GM19099 (cell line): ENCODE results near the gene CYBRD1.
A peak's percentile ranks its signal among the peaks of the same experiment; 100 is the strongest.

Experiments used
- POLR2A ChIP-seq: IDR thresholded peaks from 3 replicates; pipeline ENCODE4 v1.6.1; 2011; ENCODE audit warnings: low read depth; ENCODE audit not compliant: insufficient read length; ENCODE audit errors: extremely low read depth

The CYBRD1 gene

GRCh38 chr2:171509945-171510731, 12.1 kb upstream of the CYBRD1 start:
- TF ChIP-seq POLR2A = no peak

- no peak for TF ChIP-seq POLR2A
These were observed 10.3 kb upstream of the CYBRD1 start for GRCh38 chr2:171512014-171512413.

DNA sequence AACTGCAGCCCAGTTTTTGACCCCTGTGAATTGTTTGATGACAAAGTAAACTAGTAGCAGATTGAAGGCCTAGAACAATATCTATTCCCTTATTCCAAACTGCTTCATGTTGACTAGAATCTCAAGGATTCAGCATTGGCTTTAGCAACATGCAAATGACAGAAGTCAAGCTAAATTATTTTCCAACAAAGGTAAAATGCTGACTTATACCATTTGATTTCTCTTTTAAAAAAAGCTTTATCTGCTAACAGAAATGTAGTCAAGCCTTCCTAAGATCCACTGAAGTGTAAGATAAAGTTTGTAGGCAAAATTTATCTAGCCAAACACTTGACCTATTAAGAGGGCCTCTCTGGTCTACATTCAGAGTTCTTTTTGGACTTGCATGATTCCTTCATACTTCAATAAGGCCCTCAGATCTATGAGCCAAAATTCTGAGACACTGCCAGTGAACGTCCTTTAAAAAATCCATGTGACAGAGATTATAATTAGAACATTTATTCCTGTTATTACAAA, 9.5 kb upstream of the CYBRD1 start:
- TF ChIP-seq POLR2A = no peak

DNA sequence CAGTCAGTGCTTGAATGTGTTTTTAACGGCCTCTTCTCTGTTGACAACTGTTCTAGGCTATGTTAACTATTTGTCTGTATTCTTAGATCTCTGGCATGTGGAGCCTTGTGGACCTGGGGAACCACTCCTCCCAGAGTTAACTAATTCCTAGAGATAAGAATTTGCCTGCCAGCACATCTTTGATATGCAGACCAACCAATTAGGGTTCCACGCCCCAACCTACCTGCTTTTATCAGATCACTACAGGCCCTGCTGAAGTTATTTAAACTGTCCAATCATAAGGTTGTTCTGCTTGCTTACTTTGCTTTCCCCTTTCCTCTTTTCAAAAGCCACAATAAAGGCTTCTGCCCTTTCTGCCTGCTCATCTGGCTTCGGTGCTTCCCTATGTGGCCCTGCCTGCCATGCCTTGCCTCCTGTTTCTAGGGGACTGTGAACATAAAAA, 8.5 kb upstream of the CYBRD1 start:
- TF ChIP-seq POLR2A = no peak

- TF ChIP-seq POLR2A = no peak
These were observed 7.2 kb upstream of the CYBRD1 start for GRCh38 chr2:171514908-171515582.

DNA sequence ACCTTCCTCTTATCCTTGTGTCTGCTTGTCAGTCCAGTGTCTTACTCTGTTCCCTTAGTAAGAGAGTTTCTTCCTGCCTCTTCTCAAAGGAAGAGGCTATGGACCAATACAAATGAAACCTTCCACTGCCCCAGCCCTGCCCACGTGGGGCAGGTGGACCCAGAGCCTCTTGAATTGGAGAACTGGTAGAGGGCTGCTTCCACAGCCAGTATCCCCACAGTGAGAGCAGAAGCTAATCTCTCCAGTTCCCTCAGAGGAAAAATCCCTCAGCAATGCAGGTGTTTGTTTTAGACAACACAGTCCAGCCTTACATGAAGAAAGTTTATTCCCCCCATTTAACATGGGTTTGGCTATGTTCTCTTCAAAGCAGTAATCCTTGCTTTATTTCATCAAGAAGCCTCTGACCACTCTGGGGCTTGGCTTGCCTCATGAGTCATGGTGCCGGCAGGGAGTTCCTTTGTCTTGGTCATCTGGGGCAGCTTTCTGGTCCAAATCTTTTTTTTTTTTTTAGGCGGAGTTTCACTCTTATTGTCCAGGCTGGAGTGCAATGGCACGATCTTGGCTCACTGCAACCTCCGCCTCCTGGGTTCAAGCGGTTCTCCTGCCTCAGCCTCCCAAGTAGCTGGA, 6.5 kb upstream of the CYBRD1 start:
- TF ChIP-seq POLR2A = no peak

DNA sequence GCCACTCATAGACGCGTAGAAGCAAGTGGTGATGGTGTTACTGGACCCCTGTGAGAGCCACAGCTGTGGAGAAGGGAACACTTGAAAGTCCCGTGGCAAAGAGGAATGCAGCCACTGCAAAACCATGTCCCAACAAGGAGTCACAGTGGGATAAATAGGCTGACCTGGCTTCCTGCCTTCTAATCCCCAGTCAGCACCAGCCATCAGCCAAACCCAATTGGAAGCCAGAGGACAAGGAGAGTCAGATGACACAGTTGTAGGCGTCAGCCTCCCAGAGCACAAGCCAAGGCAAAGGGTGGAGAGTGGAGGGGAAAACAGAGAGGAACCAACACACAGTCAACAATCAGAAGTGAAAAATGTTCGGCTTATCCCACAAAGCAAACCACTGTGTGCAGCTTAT, 5.5 kb upstream of the CYBRD1 start:
- no peak for TF ChIP-seq POLR2A

DNA sequence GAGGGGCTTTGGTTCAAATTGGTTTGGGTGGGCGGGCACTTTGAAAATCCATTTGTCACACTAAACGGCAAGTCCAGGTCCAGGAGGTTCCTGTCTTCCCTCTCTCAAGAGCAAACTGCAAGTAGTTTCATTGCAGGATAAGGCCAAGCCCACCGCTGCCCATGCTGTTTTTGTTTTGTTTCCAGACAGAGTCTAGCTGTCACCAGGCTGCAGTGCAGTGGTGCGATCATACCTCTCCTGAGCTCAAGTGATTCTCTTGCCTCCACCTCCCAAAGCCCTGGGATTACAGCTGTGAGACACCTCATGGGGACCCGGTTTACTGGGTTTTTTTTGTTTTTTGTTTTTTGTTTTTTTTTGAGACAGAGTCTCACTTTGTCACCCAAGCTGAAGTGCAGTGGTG, 1.8 kb upstream of the CYBRD1 start:
- TF ChIP-seq POLR2A = no peak

DNA sequence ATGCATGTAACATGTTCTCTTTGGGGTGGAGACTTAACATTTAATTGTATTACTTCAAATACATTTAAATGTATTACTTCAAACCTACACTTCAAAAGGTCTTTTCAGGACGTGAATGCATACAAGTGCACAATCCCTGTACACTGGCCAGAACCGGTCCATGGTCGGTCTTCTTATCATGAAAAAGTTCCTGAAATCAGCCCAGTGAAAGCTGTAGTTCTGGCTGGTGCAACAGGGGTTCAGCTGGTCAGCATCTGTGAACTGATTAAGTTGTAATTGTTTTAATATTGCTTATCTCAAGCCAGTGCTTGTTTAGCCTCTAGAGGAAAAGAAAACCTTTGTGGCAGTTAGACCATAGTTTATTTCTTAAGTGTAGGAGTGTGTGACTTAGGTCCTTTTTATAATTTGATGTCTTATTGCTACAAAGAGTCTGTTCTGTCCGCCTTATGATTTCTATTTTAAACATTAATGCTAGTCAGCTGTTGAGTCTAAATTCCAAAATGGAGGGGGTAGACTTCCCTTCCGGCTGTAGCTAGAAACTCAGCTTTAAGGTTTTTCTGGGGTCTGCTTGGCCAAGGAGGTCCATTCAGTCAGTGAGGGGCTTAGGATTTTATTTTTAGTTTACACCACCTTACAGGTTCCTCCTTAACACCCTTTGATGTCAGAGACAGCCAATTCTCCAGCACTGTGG, 768 bp upstream of the CYBRD1 start:
- TF ChIP-seq POLR2A = no peak

DNA sequence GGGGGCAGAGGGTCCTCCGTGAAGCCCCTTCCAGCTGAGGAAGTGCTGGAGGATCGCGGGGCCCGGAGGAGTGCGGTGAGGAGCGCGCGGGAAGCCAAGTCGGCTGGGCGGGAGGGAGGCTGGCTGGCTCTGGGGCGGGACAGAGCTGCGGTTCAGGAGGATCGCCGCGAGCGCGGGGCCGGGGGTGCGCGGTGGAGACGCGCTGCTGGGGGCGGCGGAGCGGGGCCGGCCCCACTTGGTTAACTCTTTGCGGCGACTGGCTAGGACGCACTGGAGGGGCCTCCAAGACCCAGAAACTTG, 464 bp downstream of the CYBRD1 start:
- TF ChIP-seq POLR2A = no peak

- TF ChIP-seq POLR2A = peak; percentile 42
These were observed 1.1 kb downstream of the CYBRD1 start for GRCh38 chr2:171523088-171524017.

DNA sequence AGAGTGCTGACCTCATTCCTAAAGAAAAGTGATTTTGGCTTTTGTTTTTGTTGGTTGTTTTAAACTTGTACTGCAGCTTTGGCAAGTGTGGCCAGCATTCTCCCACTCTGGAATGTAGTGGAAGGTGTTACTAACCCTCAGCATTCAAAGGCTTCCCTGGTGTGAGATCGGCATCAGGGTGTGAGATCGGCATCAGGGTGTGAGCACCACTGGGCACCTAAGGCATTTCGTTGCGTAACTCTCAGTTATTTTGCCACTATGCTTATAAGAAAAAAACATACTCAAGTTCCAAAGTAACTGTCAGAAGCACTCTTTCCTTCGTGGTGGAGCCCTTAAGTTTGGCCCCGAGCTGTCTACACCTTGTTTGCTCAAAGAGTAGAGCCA, 1.7 kb downstream of the CYBRD1 start:
- TF ChIP-seq POLR2A = no peak

DNA sequence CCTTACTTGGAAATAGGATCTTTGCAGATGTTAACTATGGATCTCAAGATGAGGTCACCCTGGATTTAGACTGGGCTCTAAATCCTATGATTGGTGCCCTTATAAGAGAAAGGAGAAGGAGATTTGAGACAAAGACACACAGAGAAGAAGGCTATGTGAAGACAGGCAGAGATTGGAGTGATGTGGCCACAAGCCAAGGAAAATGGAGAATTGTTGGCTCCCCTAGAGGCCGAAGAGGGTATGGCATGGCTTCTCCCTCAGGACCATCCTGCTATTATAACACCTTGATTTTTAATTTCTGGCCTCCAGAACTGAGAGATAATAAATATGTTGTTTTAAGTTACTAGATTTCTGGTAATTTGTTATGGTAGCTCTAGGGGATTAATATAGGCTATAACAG, 7.6 kb downstream of the CYBRD1 start:
- TF ChIP-seq POLR2A = no peak

GRCh38 chr2:171530378-171530777, 8.1 kb downstream of the CYBRD1 start:
- TF ChIP-seq POLR2A = no peak

GRCh38 chr2:171531291-171531690, 9.0 kb downstream of the CYBRD1 start:
- TF ChIP-seq POLR2A = no peak

DNA sequence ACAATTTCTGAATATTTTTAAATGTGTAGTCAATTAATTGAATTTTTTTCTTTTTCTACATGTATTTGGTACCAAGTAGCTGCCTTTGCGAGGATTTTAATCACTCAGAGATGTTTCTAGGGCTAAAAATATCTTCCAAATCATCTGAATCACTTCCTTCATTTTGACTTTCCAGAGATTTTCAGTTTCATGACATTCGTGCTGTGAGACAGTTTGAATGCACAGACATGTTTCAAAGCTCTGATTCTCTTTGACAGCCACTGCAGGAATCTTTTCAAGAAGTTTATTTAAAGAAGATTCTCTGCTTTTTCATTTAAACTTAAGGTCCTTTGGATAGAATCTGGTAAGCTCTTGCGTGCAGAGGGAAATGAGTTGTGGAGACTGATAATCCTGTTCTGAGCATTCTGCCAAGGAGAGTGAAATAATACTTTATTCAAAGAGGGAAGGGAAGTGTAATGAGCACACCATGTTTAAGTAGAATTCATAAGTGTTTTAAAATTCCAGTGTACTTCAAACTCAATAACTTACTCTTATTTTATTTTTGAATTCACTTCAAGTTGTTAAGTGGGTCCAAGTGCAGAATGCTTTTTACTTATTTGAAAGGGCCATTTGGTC, 9.7 kb downstream of the CYBRD1 start:
- no peak for TF ChIP-seq POLR2A
